PC-9 (cell line): ENCODE measurements around the gene GSE1. TPM values are rescaled to one million over a fixed set of nuclear protein-coding genes. Genes with fewer than 3 reads are reported as not detected.

Source experiments
- BruUV-seq: library from RNA; stranded (reverse); fragments of 400-500 nt; replicated peaks from 2 replicates; lab custom pipeline; 2021; lab: Mats Ljungman, UMichigan
- CTCF ChIA-PET: fragments of 300-600 bp; sonication (Branson Sonifier 250); formaldehyde crosslinking; loops from one replicate; lab custom pipeline; 2022; ENCODE audit warnings: antibody characterized with exemption; lab: Charles Lee
- POLR2A ChIA-PET: fragments of 300-600 bp; sonication (Branson Sonifier 250); formaldehyde crosslinking; loops from one replicate; lab custom pipeline; 2022; ENCODE audit warnings: antibody characterized with exemption; ENCODE audit not compliant: unreplicated experiment; lab: Charles Lee
- DNase-seq, 2 experiments: peaks; one replicate each; pipeline versions ENCODE4 v3.0.0 to v3.0.0-alpha.2; 2015 to 2022; ENCODE audit warnings: mixed read lengths in 1 of 2
- H2AFZ ChIP-seq: fragments of 200-600 bp; sonication (generic); 2 replicates; pipeline ENCODE4 v1.8.1; 2017; ENCODE audit warnings: antibody characterized with exemption
- H3F3A ChIP-seq: fragments of 200-600 bp; sonication (generic); 2 replicates; pipeline ENCODE4 v1.8.1; 2017; ENCODE audit warnings: antibody characterized with exemption, mild to moderate bottlenecking, low read depth; ENCODE audit not compliant: insufficient read depth
- H3K27ac ChIP-seq: fragments of 200-600 bp; sonication (generic); 2 replicates; pipeline ENCODE4 v1.6.1; 2016; ENCODE audit warnings: mixed run types
- H3K27me3 ChIP-seq: fragments of 200-600 bp; sonication (generic); 2 replicates; pipeline ENCODE4 v1.6.1; 2016; ENCODE audit warnings: low read depth, mixed run types; ENCODE audit not compliant: insufficient read depth
- H3K36me3 ChIP-seq: fragments of 200-600 bp; sonication (generic); 2 replicates; pipeline ENCODE4 v1.6.1; 2016; ENCODE audit warnings: low read depth, mixed run types
- H3K4me1 ChIP-seq: fragments of 200-600 bp; sonication (generic); replicated peaks from 2 replicates; pipeline ENCODE4 v1.6.1; 2016; ENCODE audit warnings: mixed run types; ENCODE audit not compliant: insufficient read depth
- H3K4me2 ChIP-seq: fragments of 200-600 bp; sonication (generic); 2 replicates; pipeline ENCODE4 v1.6.1; 2017; ENCODE audit warnings: mixed run types
- H3K4me3 ChIP-seq: fragments of 200-600 bp; sonication (generic); 2 replicates; pipeline ENCODE4 v1.6.1; 2016; ENCODE audit warnings: mixed run types
- H3K79me2 ChIP-seq: fragments of 200-600 bp; sonication (generic); 2 replicates; pipeline ENCODE4 v1.6.1; 2017; ENCODE audit warnings: low read depth, mixed run types
- H3K9me2 ChIP-seq: fragments of 200-600 bp; sonication (generic); 2 replicates; pipeline ENCODE4 v1.8.1; 2017; ENCODE audit warnings: mild to moderate bottlenecking; ENCODE audit not compliant: insufficient read depth
- H3K9me3 ChIP-seq: fragments of 200-600 bp; sonication (generic); 2 replicates; pipeline ENCODE4 v1.8.1; 2016; ENCODE audit warnings: low read depth; ENCODE audit not compliant: insufficient read depth
- H4K20me1 ChIP-seq: fragments of 200-600 bp; sonication (generic); 2 replicates; pipeline ENCODE4 v1.8.1; 2017; ENCODE audit not compliant: insufficient read depth
- EZH2 ChIP-seq: fragments of 200-600 bp; sonication (generic); IDR thresholded peaks from 2 replicates; pipeline ENCODE4 v1.8.0; 2017; ENCODE audit warnings: antibody characterized with exemption, low read depth
- intact Hi-C: fragments of 100-400 bp; cut with micrococcal nuclease; formaldehyde crosslinking; loops from one replicate; pipeline ENCODE4 v1.10.0; 2022; ENCODE audit not compliant: unreplicated experiment
- total RNA-seq: library from RNA; stranded (reverse); gene quantifications from 2 replicates; pipeline ENCODE4 v1.2.3, GENCODE V29; 2021
- TF ChIP-seq, protein P1 (sequence below): fragments of 200-600 bp; sonication (generic); conservative IDR thresholded peaks from 2 replicates; pipeline ENCODE4 v1.6.1; 2017; ENCODE audit warnings: mixed run types, antibody characterized with exemption, mild to moderate bottlenecking, moderate library complexity

GSE1 gene
- total RNA-seq, 1 experiment from 2014 or later, result 83.5 TPM

DNA sequence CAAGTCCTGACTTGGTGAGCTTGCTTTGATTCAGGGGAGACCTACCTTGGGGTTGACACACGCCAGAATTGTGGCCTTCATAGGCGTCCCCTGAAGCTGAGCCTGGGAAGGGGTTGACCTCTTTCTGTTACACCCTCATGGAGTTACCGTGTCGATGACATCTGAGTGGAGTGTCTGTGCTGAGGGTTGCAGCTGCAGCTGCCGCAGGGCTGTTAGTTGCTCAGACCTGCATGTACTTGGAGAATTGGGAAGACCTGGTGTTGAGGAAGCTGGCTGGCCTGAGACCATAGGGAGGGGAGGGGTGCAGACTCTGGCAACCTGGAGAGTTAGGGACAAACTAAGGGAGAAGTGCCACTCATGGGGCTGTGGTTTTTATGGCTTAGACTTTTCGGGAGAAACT lies 9.6 kb downstream of the GSE1 start:
- intact Hi-C loops, result no loop called here
- ChIA-PET POLR2A (interaction anchor here (0.6 kb wide), 1 partner anchor 40 kb away, joined by 3 read pairs; no protein-coding TSS in a partner anchor), CTCF (no interaction called here)
- BruUV-seq, result no TSS peak
- H3F3A ChIP-seq, result peaks cover 12% of the 10 kb centered on the region; the same call in 1 of the 2 replicates
- no peak overlapping the region for H3K4me3 ChIP-seq
- H4K20me1 ChIP-seq, result peaks cover 97% of the 10 kb centered on the region
- H3K27me3 ChIP-seq, result no peaks in the 10 kb centered on the region
- TF ChIP-seq EZH2, result no peak
- TF ChIP-seq, protein P1, sequence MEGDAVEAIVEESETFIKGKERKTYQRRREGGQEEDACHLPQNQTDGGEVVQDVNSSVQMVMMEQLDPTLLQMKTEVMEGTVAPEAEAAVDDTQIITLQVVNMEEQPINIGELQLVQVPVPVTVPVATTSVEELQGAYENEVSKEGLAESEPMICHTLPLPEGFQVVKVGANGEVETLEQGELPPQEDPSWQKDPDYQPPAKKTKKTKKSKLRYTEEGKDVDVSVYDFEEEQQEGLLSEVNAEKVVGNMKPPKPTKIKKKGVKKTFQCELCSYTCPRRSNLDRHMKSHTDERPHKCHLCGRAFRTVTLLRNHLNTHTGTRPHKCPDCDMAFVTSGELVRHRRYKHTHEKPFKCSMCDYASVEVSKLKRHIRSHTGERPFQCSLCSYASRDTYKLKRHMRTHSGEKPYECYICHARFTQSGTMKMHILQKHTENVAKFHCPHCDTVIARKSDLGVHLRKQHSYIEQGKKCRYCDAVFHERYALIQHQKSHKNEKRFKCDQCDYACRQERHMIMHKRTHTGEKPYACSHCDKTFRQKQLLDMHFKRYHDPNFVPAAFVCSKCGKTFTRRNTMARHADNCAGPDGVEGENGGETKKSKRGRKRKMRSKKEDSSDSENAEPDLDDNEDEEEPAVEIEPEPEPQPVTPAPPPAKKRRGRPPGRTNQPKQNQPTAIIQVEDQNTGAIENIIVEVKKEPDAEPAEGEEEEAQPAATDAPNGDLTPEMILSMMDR, result no peak
- H3K4me1 ChIP-seq, result peaks cover 23% of the 10 kb centered on the region
- H3K79me2 ChIP-seq, result peaks cover 97% of the 10 kb centered on the region
- no peaks in the 10 kb centered on the region for H3K9me3 ChIP-seq
- H2AFZ ChIP-seq, result no peak overlapping the region
- H3K36me3 ChIP-seq, result 0 out of 2 replicates have a peak, but pooled peaks cover 6% of the 10 kb centered on the region
- H3K4me2 ChIP-seq, result no peak overlapping the region
- no peaks in the 10 kb centered on the region for H3K9me2 ChIP-seq
- DNase-seq, result no peak
- H3K27ac ChIP-seq, result no peak overlapping the region

DNA sequence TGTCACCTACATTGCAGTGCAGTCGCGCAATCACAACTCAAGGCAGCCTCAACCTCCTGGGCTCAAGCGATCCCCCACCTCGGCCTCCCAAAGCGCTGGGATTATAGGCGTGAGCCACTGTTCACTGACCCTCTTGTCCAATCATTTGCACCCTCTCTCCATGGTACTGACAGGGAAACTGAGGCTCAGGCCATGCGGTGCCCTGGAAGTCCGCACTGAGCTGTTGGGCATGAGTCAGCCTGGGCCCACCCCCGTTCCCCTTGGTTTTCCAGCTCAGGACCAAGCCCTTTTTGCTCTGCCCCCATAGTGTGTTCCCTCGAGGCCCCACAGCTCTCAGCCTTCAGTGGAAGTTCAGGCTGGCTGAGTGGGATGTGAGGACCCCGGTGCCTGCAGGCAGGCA lies 10.1 kb downstream of the GSE1 start:
- Histone ChIP-seq H3K9me2 (no peaks in the 10 kb centered on the region), H2AFZ (no peak overlapping the region), H3K27ac (no peak overlapping the region), H3F3A (peaks cover 12% of the 10 kb centered on the region; the same call in 1 of the 2 replicates), H3K36me3 (0 out of 2 replicates have a peak, but pooled peaks cover 1% of the 10 kb centered on the region), H3K79me2 (peaks cover 97% of the 10 kb centered on the region), H3K4me1 (peaks cover 23% of the 10 kb centered on the region), H3K4me2 (no peak overlapping the region), H4K20me1 (peaks cover 97% of the 10 kb centered on the region), H3K27me3 (no peaks in the 10 kb centered on the region), H3K9me3 (no peaks in the 10 kb centered on the region), H3K4me3 (no peak overlapping the region)
- intact Hi-C loops, result no loop called here
- ChIA-PET POLR2A (no interaction called here), CTCF (no interaction called here)
- TF ChIP-seq EZH2, result no peak
- TF ChIP-seq, protein P1, result no peak
- BruUV-seq, result no TSS peak
- no peak for DNase-seq

DNA sequence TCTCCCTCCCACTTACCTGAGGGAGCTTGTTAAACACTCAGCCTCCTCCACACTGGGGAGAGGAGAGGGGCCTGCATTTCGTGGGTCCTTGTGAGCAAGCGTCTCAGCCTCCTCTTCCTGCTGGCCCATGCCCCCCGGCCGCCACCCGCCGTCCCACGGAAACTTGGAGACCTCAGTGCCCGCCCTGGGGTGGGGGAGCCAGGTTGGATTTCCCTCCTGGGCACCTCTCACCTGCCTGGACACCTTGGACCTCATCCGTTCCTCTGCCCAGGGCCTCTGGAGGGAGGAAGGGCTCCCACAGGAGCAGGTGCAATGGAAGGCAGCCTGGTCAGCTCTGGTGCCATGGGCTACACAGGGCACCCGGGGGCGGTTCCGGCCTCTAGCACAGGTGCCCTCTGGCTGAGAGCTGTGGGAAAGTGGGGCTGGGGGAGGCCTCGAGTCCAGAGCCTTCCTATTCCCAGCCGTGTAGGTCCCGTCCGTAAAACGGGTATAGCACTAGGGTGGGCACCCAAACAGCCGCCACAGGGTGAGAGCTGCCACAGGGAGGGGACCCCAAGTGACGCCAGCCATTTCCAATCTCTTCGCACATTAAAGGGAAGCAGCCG lies 11.0 kb downstream of the GSE1 start:
- no peak overlapping the region for H2AFZ ChIP-seq
- H3K4me2 ChIP-seq, result no peak overlapping the region
- intact Hi-C loops, result no loop called here
- H4K20me1 ChIP-seq, result peaks cover 96% of the 10 kb centered on the region
- no peak overlapping the region for H3K27ac ChIP-seq
- TF ChIP-seq EZH2, result no peak
- TF ChIP-seq, protein P1, result no peak
- CTCF ChIA-PET, result no interaction called here
- no peaks in the 10 kb centered on the region for H3K9me2 ChIP-seq
- no peak for DNase-seq
- peaks cover 5% of the 10 kb centered on the region for H3K9me3 ChIP-seq
- H3K79me2 ChIP-seq, result peaks cover 97% of the 10 kb centered on the region
- H3K36me3 ChIP-seq, result peaks cover 3% of the 10 kb centered on the region
- POLR2A ChIA-PET, result no interaction called here
- H3F3A ChIP-seq, result peaks cover 12% of the 10 kb centered on the region; the same call in 1 of the 2 replicates
- no peak overlapping the region for H3K4me3 ChIP-seq
- no TSS peak for BruUV-seq
- H3K27me3 ChIP-seq, result no peaks in the 10 kb centered on the region
- H3K4me1 ChIP-seq, result peaks cover 23% of the 10 kb centered on the region
